DND-41 (cell line): ENCODE data around the gene RAF1.

Experiments used
- CTCF ChIP-seq: IDR thresholded peaks from 2 replicates; pipeline ENCODE4 v1.5.1; 2012; ENCODE audit warnings: borderline replicate concordance, low read length, moderate library complexity, mild to moderate bottlenecking; ENCODE audit not compliant: poor library complexity, severe bottlenecking; ENCODE audit errors: extremely low read depth
- EZH2 ChIP-seq: IDR thresholded peaks from 3 replicates; pipeline ENCODE4 v1.6.1; 2012; ENCODE audit warnings: borderline replicate concordance, low read depth, mild to moderate bottlenecking, moderate library complexity, low read length, inconsistent platforms; ENCODE audit not compliant: severe bottlenecking

DNA sequence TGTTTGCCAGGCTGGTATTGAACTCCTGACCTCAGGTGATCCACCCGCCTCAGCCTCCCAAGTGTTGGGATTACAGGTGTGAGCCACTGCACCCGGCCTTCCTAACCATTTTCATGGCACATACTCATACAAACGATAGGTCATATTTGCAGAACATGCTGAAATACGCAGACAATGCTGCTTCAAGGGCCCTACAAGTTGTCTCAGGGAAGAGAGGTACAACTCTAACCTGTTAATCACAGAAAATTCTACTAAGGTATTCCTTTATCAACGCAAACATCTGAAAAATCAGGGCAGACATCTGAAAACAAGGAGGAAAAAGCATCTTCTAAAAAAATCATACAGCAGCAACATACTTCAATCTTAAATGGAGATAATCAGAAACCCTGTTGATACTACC, 39.9 kb downstream of the RAF1 start:
- TF ChIP-seq CTCF = no peak
- no peak for TF ChIP-seq EZH2
